Keratinocyte (primary cell): Measurements from ENCODE around the gene SYNE1.

ENCODE experiments used
- CTCF ChIP-seq, 3 experiments: IDR thresholded peaks in 1 of 3; conservative IDR thresholded peaks in 1 of 3; optimal IDR thresholded peaks in 1 of 3; 2 replicates in 2 of 3; 3 replicates in 1 of 3; pipeline versions ENCODE3 to v1.5.1; 2011; ENCODE audit warnings: low read length in 3 of 3, mild to moderate bottlenecking in 3 of 3, moderate library complexity in 2 of 3, control low read depth in 1 of 3, inconsistent platforms in 1 of 3; ENCODE audit not compliant: insufficient read depth in 2 of 3; ENCODE audit errors: extremely low read depth in 1 of 3
- EZH2 ChIP-seq: IDR thresholded peaks from one replicate; pipeline ENCODE4 v1.6.1; 2012; ENCODE audit warnings: inconsistent platforms, mild to moderate bottlenecking, low read length, moderate library complexity

DNA sequence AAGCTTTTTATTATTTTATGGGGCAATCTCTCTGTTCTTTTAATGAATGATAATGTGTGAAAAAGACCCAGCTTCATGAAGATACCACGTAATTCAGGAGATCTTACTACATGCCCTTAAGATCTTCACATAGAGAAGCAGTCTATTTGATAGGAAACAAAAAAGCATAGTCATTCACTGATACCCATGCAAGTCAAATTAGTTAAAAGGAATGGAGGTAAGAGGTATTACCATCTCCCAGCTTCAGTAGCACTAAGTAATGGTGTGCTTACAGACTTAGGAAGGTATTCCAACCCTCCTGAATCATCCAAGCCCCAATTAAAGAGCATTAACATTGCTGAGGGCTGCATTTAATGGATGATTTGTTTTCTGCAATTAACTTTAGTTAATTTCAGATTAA, 364.7 kb downstream of the SYNE1 start:
- TF ChIP-seq CTCF (optimal IDR thresholded peaks at IDR 0.05 in 1 of 3, IDR thresholded peaks at IDR 0.05 in 1 of 3, conservative IDR thresholded peaks at IDR 0.05 in 1 of 3; ENCODE audit: extremely low read depth in 1 of 3, insufficient read depth in 2 of 3, low read length in 3 of 3) = no peak
- TF ChIP-seq EZH2 = no peak
